GM20431 (cell line): ENCODE results near the gene PSMD4.

Experiments used
- in situ Hi-C: fragments of 300-500 bp; cut with MseI, MboI; formaldehyde crosslinking; loops from one replicate; pipeline ENCODE4 v1.15.0; 2020; ENCODE audit warnings: low sequenced_read_pairs; ENCODE audit not compliant: unreplicated experiment

PSMD4 gene

GRCh38 chr1:151293093-151293492 lies 38.6 kb downstream of the PSMD4 start:
- in situ Hi-C loops = no loop called here

GRCh38 chr1:151294742-151295462 lies 40.4 kb downstream of the PSMD4 start:
- in situ Hi-C loops = no loop called here

GRCh38 chr1:151309811-151310323 lies 55.3 kb downstream of the PSMD4 start:
- in situ Hi-C loops = no loop called here

GRCh38 chr1:151311011-151311410 lies 56.5 kb downstream of the PSMD4 start:
- in situ Hi-C loops = no loop called here

- in situ Hi-C loops = no loop called here
Measured at GRCh38 chr1:151311589-151312331, 57.2 kb downstream of the PSMD4 start.

GRCh38 chr1:151312411-151312810 lies 57.9 kb downstream of the PSMD4 start:
- in situ Hi-C loops = no loop called here

- in situ Hi-C loops = no loop called here
Measured at GRCh38 chr1:151312826-151313225, 58.3 kb downstream of the PSMD4 start.

- in situ Hi-C loops = no loop called here
Measured at GRCh38 chr1:151313501-151313900, 59.0 kb downstream of the PSMD4 start.

- in situ Hi-C loops = no loop called here
Measured at GRCh38 chr1:151314137-151314875, 59.8 kb downstream of the PSMD4 start.

- in situ Hi-C loops = no loop called here
Measured at GRCh38 chr1:151315565-151316235, 61.2 kb downstream of the PSMD4 start.
